ENCODE measurements around the gene MFAP4. TPM values are rescaled to one million over a fixed set of nuclear protein-coding genes. Genes with fewer than 3 reads are reported as not detected.

The MFAP4 gene
- total RNA-seq, 1 donor from 2014 or later = 270 TPM

DNA sequence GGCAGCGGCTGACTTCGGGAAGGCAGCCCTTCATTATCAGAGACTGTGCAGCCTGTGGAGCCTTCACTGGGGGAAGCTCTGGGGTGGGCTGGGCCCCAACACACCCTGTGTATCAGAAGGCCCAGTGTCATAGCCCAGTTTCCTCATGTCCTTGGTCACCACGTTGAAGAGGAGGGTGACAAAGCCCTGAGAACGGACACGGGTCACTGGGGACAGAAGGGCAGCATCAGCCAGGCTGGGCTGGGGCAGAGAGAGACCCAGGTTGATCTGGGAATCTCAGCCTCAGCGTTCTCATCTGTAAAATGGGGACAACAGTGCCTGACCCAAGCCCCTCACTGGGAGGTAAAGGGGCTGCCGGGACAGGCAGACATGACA lies 43.7 kb downstream of the MFAP4 start:
- Histone ChIP-seq H3K9me3 (no peaks in the 10 kb centered on the region), H3K27ac (no peak overlapping the region), H3K36me3 (no peaks in the 10 kb centered on the region), H3K4me3 (no peak overlapping the region), H3K4me1 (peaks cover 4% of the 10 kb centered on the region), H3K27me3 (no peaks in the 10 kb centered on the region)
- DNase-seq (no peak), ATAC-seq (no peak)
- TF ChIP-seq, protein P1, sequence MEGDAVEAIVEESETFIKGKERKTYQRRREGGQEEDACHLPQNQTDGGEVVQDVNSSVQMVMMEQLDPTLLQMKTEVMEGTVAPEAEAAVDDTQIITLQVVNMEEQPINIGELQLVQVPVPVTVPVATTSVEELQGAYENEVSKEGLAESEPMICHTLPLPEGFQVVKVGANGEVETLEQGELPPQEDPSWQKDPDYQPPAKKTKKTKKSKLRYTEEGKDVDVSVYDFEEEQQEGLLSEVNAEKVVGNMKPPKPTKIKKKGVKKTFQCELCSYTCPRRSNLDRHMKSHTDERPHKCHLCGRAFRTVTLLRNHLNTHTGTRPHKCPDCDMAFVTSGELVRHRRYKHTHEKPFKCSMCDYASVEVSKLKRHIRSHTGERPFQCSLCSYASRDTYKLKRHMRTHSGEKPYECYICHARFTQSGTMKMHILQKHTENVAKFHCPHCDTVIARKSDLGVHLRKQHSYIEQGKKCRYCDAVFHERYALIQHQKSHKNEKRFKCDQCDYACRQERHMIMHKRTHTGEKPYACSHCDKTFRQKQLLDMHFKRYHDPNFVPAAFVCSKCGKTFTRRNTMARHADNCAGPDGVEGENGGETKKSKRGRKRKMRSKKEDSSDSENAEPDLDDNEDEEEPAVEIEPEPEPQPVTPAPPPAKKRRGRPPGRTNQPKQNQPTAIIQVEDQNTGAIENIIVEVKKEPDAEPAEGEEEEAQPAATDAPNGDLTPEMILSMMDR (IDR thresholded peaks at IDR 0.05) = no peak
- intact Hi-C loops (cut with DNase I) = no loop called here

DNA sequence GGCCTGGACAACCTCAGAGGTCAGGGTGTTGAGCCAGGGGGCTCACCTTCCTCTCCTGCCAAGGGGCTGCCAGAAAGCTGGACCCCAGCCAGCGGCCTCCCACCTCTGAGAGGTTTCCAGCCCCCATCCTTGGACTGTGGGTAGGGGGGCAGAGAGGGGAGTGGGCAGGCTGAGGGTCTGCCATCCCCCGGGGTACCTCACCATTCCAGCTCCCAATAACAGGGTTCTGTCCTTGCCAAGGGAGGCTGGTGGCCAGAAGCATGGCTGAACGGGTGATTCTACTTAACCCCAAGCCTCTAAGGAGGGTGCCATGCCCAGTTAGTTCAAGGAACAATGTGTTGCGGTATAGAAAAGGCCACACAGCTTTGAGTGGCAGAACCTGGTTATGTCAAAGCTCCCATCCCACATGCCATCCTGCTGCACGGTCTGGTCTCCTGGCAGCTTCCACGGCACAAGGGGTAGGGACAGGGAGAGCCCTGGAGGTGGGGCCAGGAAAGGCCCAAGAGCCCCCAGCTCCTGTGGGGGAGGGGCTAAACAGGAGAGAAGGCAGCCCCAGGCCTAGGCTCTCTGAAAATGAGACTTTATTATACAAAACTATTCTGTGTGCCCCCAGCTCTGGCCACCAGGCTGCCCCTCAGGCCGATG lies 44.3 kb downstream of the MFAP4 start:
- Histone ChIP-seq H3K27ac (no peak overlapping the region), H3K36me3 (no peaks in the 10 kb centered on the region), H3K9me3 (no peaks in the 10 kb centered on the region), H3K4me3 (no peak overlapping the region), H3K4me1 (peaks cover 4% of the 10 kb centered on the region), H3K27me3 (no peaks in the 10 kb centered on the region)
- TF ChIP-seq, protein P1 (IDR thresholded peaks at IDR 0.05) = no peak
- DNase-seq (peak; percentile 60), ATAC-seq (no peak)
- intact Hi-C loops (cut with DNase I) = no loop called here

DNA sequence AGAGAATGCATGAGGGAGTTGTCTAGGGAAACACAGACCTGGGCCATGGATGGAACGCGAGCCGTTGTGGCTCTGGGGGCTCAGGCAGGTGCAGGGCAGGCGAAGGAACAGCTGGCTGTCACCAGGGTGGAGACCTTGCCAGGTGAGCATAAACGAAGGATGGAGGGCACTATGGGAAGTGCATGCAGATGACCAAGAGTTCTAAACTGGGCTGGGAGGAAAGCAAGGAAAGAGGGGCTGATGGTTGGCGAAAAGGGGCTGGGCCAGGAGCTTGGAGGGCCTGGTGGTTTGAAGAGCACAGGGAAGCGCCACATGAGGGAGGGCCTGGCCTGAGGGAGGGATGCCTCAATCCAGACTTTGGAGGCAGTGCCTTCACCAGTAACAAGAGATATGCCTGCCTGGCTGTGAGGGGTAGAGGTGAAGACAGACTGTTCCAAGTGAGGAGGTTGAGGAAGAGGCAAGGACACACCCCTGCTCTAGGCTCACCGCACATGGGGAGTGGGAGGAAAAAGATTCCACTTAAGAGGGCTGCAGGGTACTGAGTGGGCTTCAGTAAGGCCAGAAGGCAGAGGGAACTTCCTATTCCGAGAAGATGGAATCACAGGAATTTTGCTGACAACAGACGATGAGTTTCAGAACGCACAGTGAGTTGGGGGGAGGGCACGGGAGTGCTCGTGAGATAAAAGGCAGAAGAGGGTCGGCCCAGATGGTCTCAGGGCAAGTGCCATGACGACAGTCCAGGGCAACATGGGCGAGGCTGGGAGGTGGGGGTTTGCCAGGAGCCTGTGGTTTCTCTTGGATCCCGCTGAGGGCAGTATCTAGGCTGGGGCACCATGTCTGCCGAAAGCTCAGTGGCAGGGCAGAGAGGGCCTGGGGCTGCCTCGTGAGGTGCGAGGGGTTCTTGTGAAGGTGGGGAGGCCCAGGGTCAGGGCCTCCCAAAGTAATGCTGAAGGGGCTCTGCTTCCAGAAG lies 45.1 kb downstream of the MFAP4 start:
- Histone ChIP-seq H3K9me3 (no peaks in the 10 kb centered on the region), H3K27me3 (no peaks in the 10 kb centered on the region), H3K36me3 (no peaks in the 10 kb centered on the region), H3K4me1 (peaks cover 10% of the 10 kb centered on the region), H3K4me3 (no peak overlapping the region), H3K27ac (no peak overlapping the region)
- ATAC-seq (no peak), DNase-seq (peak; percentile 59)
- TF ChIP-seq, protein P1 (IDR thresholded peaks at IDR 0.05) = no peak
- intact Hi-C loops (cut with DNase I) = no loop called here

DNA sequence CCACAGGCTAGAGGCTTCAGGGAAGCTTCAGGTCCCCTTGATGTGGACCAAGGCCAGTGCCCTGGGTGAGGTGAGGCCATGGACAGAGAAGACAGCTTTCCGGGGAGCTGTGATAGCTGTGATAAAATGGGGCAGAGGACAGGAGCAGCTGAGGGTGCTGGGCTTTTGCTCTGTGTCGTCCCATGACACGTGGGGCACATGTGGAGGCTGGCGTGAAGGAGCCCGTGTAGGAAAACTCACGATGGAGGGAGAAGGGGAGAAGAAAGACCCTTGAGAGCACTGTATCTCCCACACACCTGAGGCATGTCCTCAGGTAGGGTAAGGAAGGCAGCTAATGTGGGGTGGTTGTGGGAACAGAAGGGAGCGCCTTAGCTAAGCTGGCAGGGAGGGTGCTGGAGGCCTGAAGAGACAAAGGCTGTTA lies 45.8 kb downstream of the MFAP4 start:
- Histone ChIP-seq H3K27ac (no peak overlapping the region), H3K4me1 (peaks cover 10% of the 10 kb centered on the region), H3K27me3 (no peaks in the 10 kb centered on the region), H3K4me3 (no peak overlapping the region), H3K36me3 (no peaks in the 10 kb centered on the region), H3K9me3 (no peaks in the 10 kb centered on the region)
- TF ChIP-seq, protein P1 (IDR thresholded peaks at IDR 0.05) = no peak
- intact Hi-C loops (cut with DNase I) = no loop called here
- DNase-seq = peak; percentile 32
- ATAC-seq = no peak

DNA sequence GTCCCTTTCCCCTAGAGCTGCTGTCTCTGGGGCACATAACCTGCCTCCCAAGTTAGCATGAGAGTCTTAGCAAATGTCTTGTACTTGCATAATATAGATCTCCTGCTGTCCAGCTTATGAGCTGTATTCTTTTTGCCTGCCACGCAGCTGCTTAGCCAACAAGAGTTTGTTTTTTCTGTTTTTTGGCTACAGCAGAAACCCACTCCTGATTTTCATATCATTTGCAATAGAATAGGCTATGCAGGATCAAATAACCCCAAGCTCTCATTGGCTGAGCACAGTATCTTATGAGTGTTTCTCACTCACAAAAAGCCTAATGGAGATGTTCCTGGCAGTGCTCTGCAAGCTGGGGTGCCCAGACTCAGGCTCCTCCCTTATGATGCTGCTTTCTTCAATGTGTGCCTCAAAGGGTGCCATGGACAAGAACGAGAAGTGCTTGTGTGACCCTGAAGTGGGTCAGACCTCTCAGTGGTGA lies 47.6 kb downstream of the MFAP4 start:
- TF ChIP-seq, protein P1 (IDR thresholded peaks at IDR 0.05) = no peak
- no peaks in the 10 kb centered on the region for H3K9me3 ChIP-seq
- peaks cover 10% of the 10 kb centered on the region for H3K4me1 ChIP-seq
- no peaks in the 10 kb centered on the region for H3K36me3 ChIP-seq
- DNase-seq = peak; percentile 3
- intact Hi-C loops (cut with DNase I) = no loop called here
- ATAC-seq = no peak
- H3K27me3 ChIP-seq = no peaks in the 10 kb centered on the region
- H3K27ac ChIP-seq = no peak overlapping the region
- H3K4me3 ChIP-seq = no peak overlapping the region

Measured in upper lobe of right lung (tissue), 1 donor.